HFFc6 (cell line): ENCODE results near the gene AK6. TPM values are rescaled to one million over a fixed set of nuclear protein-coding genes. Genes with fewer than 3 reads are reported as not detected.

Experiments
- DNase-seq: peaks from one replicate; pipeline ENCODE4 v3.0.0-alpha.2; 2018
- H3K27ac Mint-ChIP-seq: 2 replicates; pipeline ENCODE4 v1.8.0; 2020; ENCODE audit warnings: mild to moderate bottlenecking, mixed read lengths
- H3K27me3 Mint-ChIP-seq: 2 replicates; pipeline ENCODE4 v1.8.0; 2021; ENCODE audit warnings: mild to moderate bottlenecking, moderate library complexity, mixed read lengths; ENCODE audit not compliant: insufficient read depth
- H3K36me3 Mint-ChIP-seq: 2 replicates; pipeline ENCODE4 v1.8.0; 2021; ENCODE audit warnings: low read depth, mixed read lengths
- H3K4me1 Mint-ChIP-seq: 2 replicates; pipeline ENCODE4 v1.8.0; 2020; ENCODE audit warnings: low read depth, mixed read lengths
- H3K4me3 Mint-ChIP-seq: 2 replicates; pipeline ENCODE4 v1.8.0; 2020; ENCODE audit warnings: mild to moderate bottlenecking, moderate library complexity, mixed read lengths
- H3K9me3 Mint-ChIP-seq: 2 replicates; pipeline ENCODE4 v1.8.0; 2020; ENCODE audit warnings: mild to moderate bottlenecking, mixed read lengths
- total RNA-seq, 6 experiments: library from RNA; stranded (reverse); fragmentation: NEBNext Ultra II Directional; extraction: Animal tissue kit (Norgen Biotek cat#: 25700); gene quantifications; 2 replicates in 1 of 6; 3 replicates in 5 of 6; pipeline ENCODE4 v1.2.3, GENCODE V29; 2021
- TF ChIP-seq, protein P1 (sequence below): fragments of 200-600 bp; sonication (generic); IDR thresholded peaks from 2 replicates; pipeline ENCODE4 v1.5.0; 2021; ENCODE audit warnings: antibody characterized with exemption, mild to moderate bottlenecking

The AK6 gene
- total RNA-seq, 6 experiments from 2014 or later = 35.8 to 51.3 (median 43.7) TPM

- Mint-ChIP-seq H3K9me3 (no peaks in the 10 kb centered on the region), H3K4me3 (no peak overlapping the region), H3K27me3 (peaks cover 6% of the 10 kb centered on the region), H3K36me3 (peaks cover 20% of the 10 kb centered on the region), H3K4me1 (no peaks in the 10 kb centered on the region), H3K27ac (no peak overlapping the region)
- DNase-seq = no peak
- TF ChIP-seq, protein P1, sequence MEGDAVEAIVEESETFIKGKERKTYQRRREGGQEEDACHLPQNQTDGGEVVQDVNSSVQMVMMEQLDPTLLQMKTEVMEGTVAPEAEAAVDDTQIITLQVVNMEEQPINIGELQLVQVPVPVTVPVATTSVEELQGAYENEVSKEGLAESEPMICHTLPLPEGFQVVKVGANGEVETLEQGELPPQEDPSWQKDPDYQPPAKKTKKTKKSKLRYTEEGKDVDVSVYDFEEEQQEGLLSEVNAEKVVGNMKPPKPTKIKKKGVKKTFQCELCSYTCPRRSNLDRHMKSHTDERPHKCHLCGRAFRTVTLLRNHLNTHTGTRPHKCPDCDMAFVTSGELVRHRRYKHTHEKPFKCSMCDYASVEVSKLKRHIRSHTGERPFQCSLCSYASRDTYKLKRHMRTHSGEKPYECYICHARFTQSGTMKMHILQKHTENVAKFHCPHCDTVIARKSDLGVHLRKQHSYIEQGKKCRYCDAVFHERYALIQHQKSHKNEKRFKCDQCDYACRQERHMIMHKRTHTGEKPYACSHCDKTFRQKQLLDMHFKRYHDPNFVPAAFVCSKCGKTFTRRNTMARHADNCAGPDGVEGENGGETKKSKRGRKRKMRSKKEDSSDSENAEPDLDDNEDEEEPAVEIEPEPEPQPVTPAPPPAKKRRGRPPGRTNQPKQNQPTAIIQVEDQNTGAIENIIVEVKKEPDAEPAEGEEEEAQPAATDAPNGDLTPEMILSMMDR = no peak
Measured at GRCh38 chr5:69309380-69309779, 59.9 kb downstream of the AK6 start.

DNA sequence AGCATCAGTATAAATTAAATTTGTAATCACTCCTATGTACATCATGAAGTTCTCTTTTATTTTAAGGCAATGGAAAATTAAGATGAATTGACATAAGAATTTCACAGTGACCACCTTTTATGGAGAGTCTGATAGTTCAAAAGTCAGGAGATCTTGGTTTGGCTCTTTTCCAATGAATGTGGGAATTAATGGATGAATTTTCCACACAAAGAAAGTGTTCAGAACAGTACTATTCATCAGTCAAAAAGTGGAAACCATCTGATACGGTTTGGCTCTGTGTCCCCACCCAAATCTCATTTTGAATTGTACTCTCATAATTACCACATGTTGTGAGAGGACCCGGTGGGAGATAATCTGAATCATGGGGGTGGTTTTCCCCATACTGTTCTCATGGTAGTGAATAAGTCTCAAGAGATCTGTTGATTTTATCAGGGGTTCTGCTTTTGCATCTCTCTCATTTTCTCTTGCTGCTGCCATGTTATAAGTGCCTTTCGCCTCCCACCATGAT is 61.2 kb downstream of the AK6 start:
- TF ChIP-seq, protein P1 = no peak
- H3K27me3 Mint-ChIP-seq = peaks cover 6% of the 10 kb centered on the region
- no peak overlapping the region for H3K4me3 Mint-ChIP-seq
- no peak for DNase-seq
- H3K27ac Mint-ChIP-seq = no peak overlapping the region
- no peaks in the 10 kb centered on the region for H3K4me1 Mint-ChIP-seq
- H3K9me3 Mint-ChIP-seq = no peaks in the 10 kb centered on the region
- peaks cover 20% of the 10 kb centered on the region for H3K36me3 Mint-ChIP-seq

GRCh38 chr5:69305512-69305911 is 63.8 kb downstream of the AK6 start:
- Mint-ChIP-seq H3K27ac (no peak overlapping the region), H3K4me3 (no peak overlapping the region), H3K27me3 (no peaks in the 10 kb centered on the region), H3K4me1 (no peaks in the 10 kb centered on the region), H3K9me3 (no peaks in the 10 kb centered on the region), H3K36me3 (peaks cover 20% of the 10 kb centered on the region)
- no peak for DNase-seq
- TF ChIP-seq, protein P1 = no peak

Other genes starting within 250 kb of the AK6 start
- gene CCNB1, start 202.4 kb downstream of the AK6 start, total RNA-seq = 100 to 1,000 TPM in 5 of 6 experiments, 10 to 100 TPM in 1; 89.8 to 199 (median 169) TPM
- 10 to 100 TPM; 10.7 to 21.0 (median 20.1) TPM for gene CENPH, start 179.9 kb downstream of the AK6 start, total RNA-seq
- gene CDK7, start 134.6 kb downstream of the AK6 start, total RNA-seq = 10 to 100 TPM; 46.9 to 61.0 (median 54.1) TPM
- 1 to 10 TPM; 2.7 to 3.8 (median 3.1) TPM for gene CCDC125, start 36.7 kb downstream of the AK6 start, total RNA-seq
- 100 to 1,000 TPM in 1 of 6 experiments, 10 to 100 TPM in 5; 81.0 to 110 (median 97.5) TPM for gene TAF9, start within 50 bp of the AK6 start, total RNA-seq
- 10 to 100 TPM; 17.3 to 22.2 (median 19.1) TPM for gene RAD17, start 298 bp upstream of the AK6 start, total RNA-seq
- gene MARVELD2, start 45.6 kb upstream of the AK6 start, total RNA-seq = under 1 TPM in 1 of 6 experiments, not detected in 5; 0.16 TPM
- gene OCLN, start 123.3 kb upstream of the AK6 start, total RNA-seq = 1 to 10 TPM in 1 of 6 experiments, under 1 TPM in 5; 0.38 to 1.3 (median 0.66) TPM
- gene GTF2H2C, start 190.7 kb upstream of the AK6 start, total RNA-seq = 10 to 100 TPM; 31.5 to 36.0 (median 32.2) TPM